ENCODE results near the gene NR3C1. TPM values are rescaled to one million over a fixed set of nuclear protein-coding genes. Genes with fewer than 3 reads are reported as not detected.
A peak's percentile ranks its signal among the peaks of the same experiment; 100 is the strongest.

NR3C1 gene
- total RNA-seq, 1 experiment from 2014 or later, result 16.0 TPM

DNA sequence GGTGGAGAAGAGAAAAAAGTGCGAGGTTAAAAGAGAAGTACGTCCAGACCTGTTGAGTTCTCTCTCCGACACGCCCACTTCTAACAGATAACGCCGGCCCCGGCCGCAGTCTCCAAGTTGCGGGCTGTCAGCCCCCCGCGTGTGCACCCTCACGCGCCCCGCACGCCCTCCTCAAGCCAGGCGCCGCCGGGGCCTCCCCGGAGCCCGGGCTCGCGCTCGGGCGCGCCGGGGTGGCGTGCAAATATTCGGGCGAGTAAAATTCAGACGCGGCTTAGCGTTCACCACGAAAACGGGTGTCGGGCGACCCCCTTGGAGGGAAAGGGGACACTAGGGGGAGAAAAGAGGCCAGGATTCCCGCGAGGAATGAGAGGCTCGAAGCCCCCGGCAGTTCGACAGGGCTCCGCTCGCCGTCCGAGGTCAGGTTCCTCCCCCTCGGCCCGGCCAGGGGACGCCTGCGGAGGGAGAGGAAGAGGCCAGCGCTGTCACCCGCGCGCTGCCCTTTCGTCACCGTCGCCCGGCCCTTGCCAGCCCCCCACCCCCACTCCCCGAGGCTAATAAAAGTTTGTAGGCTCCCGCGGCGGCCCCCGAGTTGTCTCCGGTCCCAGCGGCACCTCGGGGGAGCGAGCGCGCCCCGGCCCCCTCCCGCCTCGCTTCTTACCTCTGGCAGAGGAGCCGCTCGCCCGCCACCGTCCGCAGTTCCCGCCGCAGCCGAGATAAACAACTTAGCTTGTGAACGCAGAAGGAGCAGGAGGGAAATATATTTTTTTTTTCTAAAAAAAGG is 743 bp downstream of the NR3C1 start:
- Histone ChIP-seq H3K79me2 (ENCODE audit: insufficient read depth, low read length) (peaks cover 27% of the 10 kb centered on the region; the same call in 1 of the 2 replicates), H3K4me2 (ENCODE audit: low read length) (peak overlapping the region; percentile 93), H3K36me3 (ENCODE audit: control insufficient read depth in 1 of 2, insufficient read depth in 2 of 2, low read length in 2 of 2) (peaks cover 0 to 6% of the 10 kb centered on the region in 2 experiments; a peak in 1 of 4 replicates), H3K9ac (ENCODE audit: low read length) (peak overlapping the region; percentile 71), H3K4me3 (replicated peaks in 1 of 2; ENCODE audit: low read depth in 1 of 2, low read length in 2 of 2) (peak overlapping the region; percentile 66 to 77), H2AFZ (ENCODE audit: low read depth, low read length, poor library complexity, severe bottlenecking) (no peak overlapping the region), H3K9me2 (ENCODE audit: insufficient read depth) (no peaks in the 10 kb centered on the region), H3K27ac (ENCODE audit: low read depth, low read length) (peak overlapping the region; percentile 74), H4K20me1 (ENCODE audit: insufficient read depth) (no peaks in the 10 kb centered on the region), H3K27me3 (ENCODE audit: insufficient read depth, low read length) (no peaks in the 10 kb centered on the region), H3K9me3 (ENCODE audit: control insufficient read depth in 1 of 2, insufficient read depth in 1 of 2, low read depth in 1 of 2, low read length in 2 of 2) (no peaks in the 10 kb centered on the region), H3K4me1 (ENCODE audit: control insufficient read depth in 1 of 2, insufficient read depth in 2 of 2, low read length in 2 of 2) (peaks cover 9 to 14% of the 10 kb centered on the region in 2 experiments; a peak in 2 of 4 replicates)
- intact Hi-C loops (cut with micrococcal nuclease), result loop anchor here (2.0 to 5.0 kb wide), 3 partner anchors 158 to 425 kb away; no protein-coding TSS in a partner anchor
- POLR2A ChIA-PET, result interaction anchor here (1.9 kb wide), 1 partner anchor 11 kb away, joined by 8 read pairs; no protein-coding TSS in a partner anchor
- RAD21 ChIA-PET (ENCODE audit: low non-redundant PET in 1 of 2, low total read pairs in 2 of 2, uncharacterized antibody in 2 of 2, unreplicated experiment in 2 of 2), result interaction anchor here in 1 of 2 experiments (0.7 to 1.2 kb wide), 2 partner anchors 320 to 400 kb away, joined by 3 read pairs; no protein-coding TSS in a partner anchor
- DNase-seq (ENCODE audit: low read depth, low spot score) (no peak), ATAC-seq (peak; percentile 29)
- CTCF ChIA-PET, result interaction anchor here (1.5 to 1.6 kb wide), 2 partner anchors 15 to 297 kb away, joined by 3 to 6 read pairs; no protein-coding TSS in a partner anchor
- no TSS peak for BruUV-seq (replicated peaks)
- no peak for TF ChIP-seq EZH2 (IDR thresholded peaks at IDR 0.05)
- TF ChIP-seq, protein P1, sequence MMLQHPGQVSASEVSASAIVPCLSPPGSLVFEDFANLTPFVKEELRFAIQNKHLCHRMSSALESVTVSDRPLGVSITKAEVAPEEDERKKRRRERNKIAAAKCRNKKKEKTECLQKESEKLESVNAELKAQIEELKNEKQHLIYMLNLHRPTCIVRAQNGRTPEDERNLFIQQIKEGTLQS (IDR thresholded peaks at IDR 0.05), result no peak
- no peak for TF ChIP-seq SRF (IDR thresholded peaks at IDR 0.05; ENCODE audit: low read depth)
- TF ChIP-seq YY1 (IDR thresholded peaks at IDR 0.05; ENCODE audit: extremely low read depth, insufficient replicate concordance, low read depth, low read length), result no peak
- no peak for TF ChIP-seq POLR2A (IDR thresholded peaks at IDR 0.05; ENCODE audit: borderline replicate concordance, extremely low read depth, insufficient read depth, insufficient read length)
- no peak for TF ChIP-seq FOSL1 (IDR thresholded peaks at IDR 0.05; ENCODE audit: low read depth)
- peak; percentile 35; the same call in 1 of the 2 replicates for TF ChIP-seq ZFX (IDR thresholded peaks at IDR 0.05)
- TF ChIP-seq EGR1 (IDR thresholded peaks at IDR 0.05; ENCODE audit: low read depth), result 0 out of 2 replicates have a peak, but pooled peaks have one; percentile 38
- no peak for TF ChIP-seq CBX3 (IDR thresholded peaks at IDR 0.05; ENCODE audit: low read depth)
- TF ChIP-seq TCF7L2 (IDR thresholded peaks at IDR 0.05; ENCODE audit: borderline replicate concordance, extremely low read depth, insufficient read depth, insufficient read length), result no peak
- no peak for TF ChIP-seq REST (IDR thresholded peaks at IDR 0.05; ENCODE audit: low read depth)
- TF ChIP-seq ZBTB33 (IDR thresholded peaks at IDR 0.05; ENCODE audit: extremely low read depth, insufficient replicate concordance, low read length), result no peak
- TF ChIP-seq RAD21 (IDR thresholded peaks at IDR 0.05; ENCODE audit: low read depth), result peak; percentile 0; the same call in 1 of the 2 replicates
- TF ChIP-seq POLR2AphosphoS5 (IDR thresholded peaks at IDR 0.05; ENCODE audit: low read depth, low read length), result no peak
- TF ChIP-seq ZNF274 (IDR thresholded peaks at IDR 0.05; ENCODE audit: low read depth, low read length), result no peak
- TF ChIP-seq CTCF (IDR thresholded peaks at IDR 0.05 in 2 of 3, conservative IDR thresholded peaks at IDR 0.05 in 1 of 3; ENCODE audit: borderline replicate concordance in 1 of 3, insufficient read depth in 1 of 3, low read depth in 2 of 3, low read length in 2 of 3), result no peak
- TF ChIP-seq ELF1 (IDR thresholded peaks at IDR 0.05; ENCODE audit: borderline replicate concordance, low read depth), result no peak
- TF ChIP-seq CEBPB (IDR thresholded peaks at IDR 0.05; ENCODE audit: low read depth), result no peak

Measured in HCT116 (cell line).